GM12872 (cell line): Measurements from ENCODE around the gene MLLT3.

Experiments
- TF ChIP-seq, protein P1 (sequence below): IDR thresholded peaks from 3 replicates; pipeline ENCODE4 v1.5.1; 2011; ENCODE audit warnings: low read depth, mild to moderate bottlenecking, low read length, moderate library complexity; ENCODE audit not compliant: insufficient read depth

The MLLT3 gene

DNA sequence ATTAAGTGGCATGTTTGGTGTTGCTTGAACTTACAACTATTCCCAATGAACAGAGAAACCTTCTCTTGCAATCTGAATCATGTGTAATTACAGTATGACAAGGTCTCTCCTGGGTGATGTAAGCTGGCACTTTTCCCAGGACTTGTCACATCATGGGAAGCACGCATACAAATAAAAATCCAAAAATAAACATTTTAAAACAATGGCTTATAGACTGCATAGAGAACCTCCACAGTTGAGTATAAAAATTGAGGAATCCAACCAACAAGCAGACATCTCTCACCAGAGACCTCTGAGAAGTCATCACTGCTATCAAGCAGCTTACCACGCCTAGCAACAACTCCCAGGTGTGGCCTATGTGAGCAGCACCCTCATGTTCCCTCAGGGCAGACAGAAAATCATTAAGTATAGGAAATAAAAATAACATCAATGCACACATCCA lies 3.9 kb downstream of the MLLT3 start:
- TF ChIP-seq, protein P1, sequence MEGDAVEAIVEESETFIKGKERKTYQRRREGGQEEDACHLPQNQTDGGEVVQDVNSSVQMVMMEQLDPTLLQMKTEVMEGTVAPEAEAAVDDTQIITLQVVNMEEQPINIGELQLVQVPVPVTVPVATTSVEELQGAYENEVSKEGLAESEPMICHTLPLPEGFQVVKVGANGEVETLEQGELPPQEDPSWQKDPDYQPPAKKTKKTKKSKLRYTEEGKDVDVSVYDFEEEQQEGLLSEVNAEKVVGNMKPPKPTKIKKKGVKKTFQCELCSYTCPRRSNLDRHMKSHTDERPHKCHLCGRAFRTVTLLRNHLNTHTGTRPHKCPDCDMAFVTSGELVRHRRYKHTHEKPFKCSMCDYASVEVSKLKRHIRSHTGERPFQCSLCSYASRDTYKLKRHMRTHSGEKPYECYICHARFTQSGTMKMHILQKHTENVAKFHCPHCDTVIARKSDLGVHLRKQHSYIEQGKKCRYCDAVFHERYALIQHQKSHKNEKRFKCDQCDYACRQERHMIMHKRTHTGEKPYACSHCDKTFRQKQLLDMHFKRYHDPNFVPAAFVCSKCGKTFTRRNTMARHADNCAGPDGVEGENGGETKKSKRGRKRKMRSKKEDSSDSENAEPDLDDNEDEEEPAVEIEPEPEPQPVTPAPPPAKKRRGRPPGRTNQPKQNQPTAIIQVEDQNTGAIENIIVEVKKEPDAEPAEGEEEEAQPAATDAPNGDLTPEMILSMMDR: no peak

DNA sequence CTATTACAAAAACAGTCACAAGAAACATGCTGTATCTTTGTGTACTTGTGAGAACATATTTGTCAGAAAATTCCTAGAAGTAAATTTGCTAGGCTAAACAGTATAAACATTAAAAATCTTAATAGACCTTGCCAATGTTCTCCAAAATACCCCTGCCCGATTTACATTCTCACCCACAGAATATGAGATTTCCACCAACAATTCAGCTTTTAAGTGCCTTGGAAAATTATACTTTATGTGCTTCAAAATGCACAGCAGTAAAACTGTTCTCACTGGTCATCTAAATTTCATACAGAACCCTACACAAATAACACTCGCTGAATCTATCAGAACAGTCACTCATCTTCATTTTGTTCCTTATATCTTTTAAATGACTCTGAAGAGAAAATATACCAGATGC lies 5.5 kb downstream of the MLLT3 start:
- TF ChIP-seq, protein P1: no peak

DNA sequence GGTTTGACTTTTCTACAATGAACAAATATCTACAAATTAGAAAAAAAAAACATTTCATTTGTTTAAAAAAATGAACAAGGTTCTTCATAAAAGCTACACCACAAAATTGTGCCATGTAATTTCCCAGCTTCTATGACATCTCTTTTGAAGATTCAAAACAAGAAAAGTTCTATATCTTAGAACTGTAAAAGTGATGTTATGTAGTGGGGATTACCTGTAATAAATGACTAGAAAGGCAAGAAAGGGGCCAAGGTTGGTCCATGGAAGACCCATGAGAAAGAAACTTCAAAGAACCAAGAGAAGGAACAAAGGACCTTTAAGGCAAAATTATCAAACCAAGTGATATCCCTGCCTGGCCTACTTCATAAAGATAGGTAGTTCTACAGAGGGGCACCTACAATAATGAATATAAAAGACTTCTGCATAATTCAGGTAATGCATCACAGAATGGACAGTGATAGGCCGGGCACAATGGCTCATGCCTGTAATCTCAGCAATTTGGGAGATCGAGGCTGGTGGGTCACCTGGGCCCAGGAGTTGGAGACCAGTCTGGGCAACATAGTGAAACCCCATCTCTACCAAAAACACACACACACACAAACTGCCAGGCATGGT lies 7.6 kb downstream of the MLLT3 start:
- TF ChIP-seq, protein P1: no peak

DNA sequence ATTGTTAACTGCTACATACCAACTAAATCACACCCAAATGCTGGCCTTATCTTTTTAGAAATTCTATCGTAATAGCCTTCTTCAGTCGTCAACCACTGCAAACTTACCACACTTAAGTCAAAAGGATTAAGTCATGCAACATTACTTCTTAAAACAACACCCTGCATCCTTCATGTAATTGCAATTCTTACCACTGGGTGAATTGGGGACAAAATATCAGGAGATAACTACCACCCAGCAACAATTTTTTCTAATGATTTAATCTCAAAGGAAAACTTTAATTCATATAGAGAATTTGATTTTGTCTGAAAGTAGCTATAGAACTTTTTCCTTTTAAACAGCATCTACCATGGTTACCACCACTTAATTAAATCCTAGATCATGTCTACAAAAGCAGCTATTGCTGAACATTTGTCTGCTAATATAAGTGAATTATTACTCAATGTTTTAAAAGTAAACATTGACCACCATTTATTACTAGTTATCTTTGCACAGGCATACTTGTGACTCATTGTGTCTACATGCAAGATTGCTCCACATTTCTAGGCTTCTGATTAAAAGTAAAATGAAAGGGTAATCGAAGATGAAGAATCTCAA lies 10.5 kb downstream of the MLLT3 start:
- TF ChIP-seq, protein P1: peak; percentile 38; the same call in 2 of the 3 replicates

DNA sequence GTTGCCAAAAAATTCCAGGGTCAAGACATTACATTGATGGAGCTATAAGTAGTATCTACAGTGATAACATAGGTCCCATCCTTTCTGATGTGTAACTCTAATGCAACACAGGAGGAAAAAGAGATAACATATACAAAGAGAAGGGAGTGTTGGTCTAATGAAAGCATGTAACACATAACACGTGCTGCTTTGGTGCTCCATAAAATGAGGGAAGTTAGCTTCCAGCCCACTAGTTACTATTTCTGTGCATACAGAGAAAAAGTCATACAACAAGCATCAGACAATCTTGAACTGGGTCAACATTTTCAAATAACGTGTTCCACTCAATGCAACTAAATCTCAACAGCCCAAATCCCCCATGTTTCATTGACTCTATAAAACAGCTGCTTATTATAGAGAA lies 11.7 kb downstream of the MLLT3 start:
- TF ChIP-seq, protein P1: no peak

DNA sequence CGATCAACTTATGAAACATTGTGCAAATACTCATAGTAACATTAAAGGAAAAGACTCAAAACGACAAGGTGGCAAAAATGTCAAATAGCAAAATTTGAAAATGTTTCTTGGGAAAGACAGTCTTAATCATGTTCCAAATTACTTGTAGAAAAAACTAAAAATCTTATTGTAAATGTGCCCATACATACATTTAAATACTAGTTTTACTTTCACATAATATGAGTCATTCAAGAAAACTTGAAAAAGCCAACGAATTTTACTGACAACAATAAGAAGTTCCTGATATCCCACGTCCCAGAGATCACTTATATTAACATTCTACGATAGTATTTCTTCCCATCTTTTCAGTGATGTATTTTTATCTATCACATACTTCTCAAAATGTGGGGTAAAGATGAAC lies 13.7 kb downstream of the MLLT3 start:
- TF ChIP-seq, protein P1: no peak

DNA sequence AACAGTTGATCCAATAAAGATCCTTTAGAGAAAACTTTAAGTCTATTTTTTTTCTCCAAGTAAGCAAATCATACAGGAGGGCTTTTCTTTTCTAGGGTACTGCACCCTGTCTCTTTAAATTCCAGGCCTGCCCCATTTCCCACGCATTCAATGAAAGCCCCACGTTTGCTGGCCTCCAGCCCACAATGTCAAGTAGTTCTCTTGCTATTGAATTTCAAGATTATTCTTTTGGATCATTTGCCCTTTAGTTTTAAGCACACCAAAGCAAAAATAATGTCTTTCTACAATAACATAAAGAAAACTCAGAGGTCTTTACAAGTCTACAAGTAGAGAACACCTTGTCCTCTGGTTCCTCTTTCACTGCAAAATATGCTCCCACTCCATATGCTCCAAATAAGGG lies 15.6 kb downstream of the MLLT3 start:
- TF ChIP-seq, protein P1: no peak

DNA sequence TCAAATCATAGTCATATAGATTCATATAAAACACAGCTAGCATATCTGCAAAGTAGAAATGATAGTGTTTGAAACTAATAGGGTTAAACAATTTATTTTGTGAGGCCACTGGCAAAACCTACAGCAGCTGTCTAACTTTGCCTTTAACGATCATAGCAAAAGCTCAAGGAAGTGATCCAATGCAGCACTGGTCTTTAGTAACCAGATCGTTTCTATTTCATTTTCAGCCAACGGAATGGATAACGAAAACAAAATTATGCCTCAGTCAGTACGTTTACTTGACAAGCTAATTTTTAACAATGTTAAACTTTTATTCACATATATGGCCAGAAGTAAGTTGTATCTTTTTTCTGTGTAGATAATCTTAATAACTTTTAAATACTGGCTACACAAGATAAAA lies 17.7 kb downstream of the MLLT3 start:
- TF ChIP-seq, protein P1: no peak
